Liver (tissue), 9 donors: ENCODE results near the gene KIF23. TPM values are rescaled to one million over a fixed set of nuclear protein-coding genes. Genes with fewer than 3 reads are reported as not detected.

Experiments
- DNase-seq: peaks from one replicate; pipeline ENCODE4 v3.0.0-alpha.2; 2017; ENCODE audit warnings: low spot score
- H3K27ac ChIP-seq, 2 donors: one replicate each; pipeline ENCODE4 v1.7.0; 2013; ENCODE audit warnings: inconsistent platforms in 2 of 2, low read length in 2 of 2, control low read depth in 1 of 2, low read depth in 1 of 2, mild to moderate bottlenecking in 1 of 2
- H3K27me3 ChIP-seq, 4 donors: one replicate each; pipeline versions ENCODE4 v1.6.1 to v1.7.0; 2013; ENCODE audit warnings: low read length in 3 of 4, inconsistent platforms in 1 of 4, mild to moderate bottlenecking in 1 of 4, moderate library complexity in 1 of 4; ENCODE audit not compliant: control insufficient read depth in 4 of 4, insufficient read depth in 4 of 4
- H3K36me3 ChIP-seq, 4 donors: one replicate each; pipeline versions ENCODE4 v1.6.1 to v1.7.0; 2013; ENCODE audit warnings: low read length in 3 of 4, mild to moderate bottlenecking in 3 of 4, low read depth in 1 of 4, moderate library complexity in 1 of 4; ENCODE audit not compliant: control insufficient read depth in 4 of 4, insufficient read depth in 3 of 4
- H3K4me1 ChIP-seq, 4 donors: one replicate each; pipeline versions ENCODE4 v1.6.1 to v1.7.0; 2013; ENCODE audit warnings: low read length in 3 of 4, mild to moderate bottlenecking in 3 of 4, moderate library complexity in 1 of 4; ENCODE audit not compliant: control insufficient read depth in 4 of 4, insufficient read depth in 4 of 4
- H3K4me3 ChIP-seq, 3 donors: one replicate each; pipeline versions ENCODE4 v1.6.1 to v1.7.0; 2013; ENCODE audit warnings: low read length in 3 of 3, control low read depth in 1 of 3, low read depth in 1 of 3, mild to moderate bottlenecking in 1 of 3
- H3K9ac ChIP-seq, 2 donors: one replicate each; pipeline ENCODE4 v1.7.0; 2013; ENCODE audit warnings: low read length in 2 of 2, mild to moderate bottlenecking in 2 of 2, moderate library complexity in 2 of 2, control low read depth in 1 of 2, low read depth in 1 of 2
- H3K9me3 ChIP-seq, 4 donors: one replicate each; pipeline versions ENCODE4 v1.6.1 to v1.7.0; 2013; ENCODE audit warnings: low read length in 3 of 4; ENCODE audit not compliant: control insufficient read depth in 4 of 4
- EGR1 ChIP-seq, 2 donors: IDR thresholded peaks; 2 replicates each; pipeline ENCODE4 v1.6.1; 2016 to 2018; ENCODE audit warnings: antibody characterized with exemption in 2 of 2, low read depth in 2 of 2
- FOXA1 ChIP-seq: IDR thresholded peaks from 2 replicates; pipeline ENCODE4 v1.6.1; 2016; ENCODE audit warnings: antibody characterized with exemption
- HNF4A ChIP-seq, 2 donors: conservative IDR thresholded peaks; 2 replicates each; pipeline ENCODE4 v1.6.1; 2016; ENCODE audit warnings: antibody characterized with exemption in 2 of 2, mild to moderate bottlenecking in 2 of 2
- JUND ChIP-seq, 2 donors: IDR thresholded peaks; 2 replicates each; pipeline ENCODE4 v1.6.1; 2016; ENCODE audit warnings: antibody characterized with exemption in 2 of 2
- NR2F2 ChIP-seq: IDR thresholded peaks from 2 replicates; pipeline ENCODE4 v1.6.1; 2016; ENCODE audit warnings: antibody characterized with exemption
- RAD21 ChIP-seq, 2 donors: IDR thresholded peaks; 2 replicates each; pipeline ENCODE4 v1.6.1; 2016; ENCODE audit warnings: antibody characterized with exemption in 2 of 2, mild to moderate bottlenecking in 2 of 2
- RXRA ChIP-seq, 2 donors: IDR thresholded peaks; 2 replicates each; pipeline ENCODE4 v1.6.1; 2017 to 2018; ENCODE audit warnings: antibody characterized with exemption in 2 of 2, mild to moderate bottlenecking in 1 of 2
- SP1 ChIP-seq: IDR thresholded peaks from 2 replicates; pipeline ENCODE4 v1.6.1; 2018; ENCODE audit warnings: antibody characterized with exemption, mild to moderate bottlenecking
- TAF1 ChIP-seq: conservative IDR thresholded peaks from 2 replicates; pipeline ENCODE4 v1.6.1; 2016; ENCODE audit warnings: antibody characterized with exemption, mild to moderate bottlenecking
- YY1 ChIP-seq: IDR thresholded peaks from 2 replicates; pipeline ENCODE4 v1.6.1; 2016; ENCODE audit warnings: antibody characterized with exemption, mild to moderate bottlenecking
- WGBS: extraction: QIAGEN DNeasy Blood & Tissue Kit; methylation state at CpG from one replicate; pipeline ENCODE4 v1.1.7; 2013; 5-methylcytosine and 5-hydroxymethylcytosine counted together
- polyA plus RNA-seq, 2 donors: library from polyadenylated mRNA; stranded (reverse) in 1 of 2; unstranded in 1 of 2; fragments of 200-250 nt in 1 of 2; fragments of >200 nt in 1 of 2; fragmentation: Nextera tagmentation in 1 of 2; extraction: Ambion mirVana in 1 of 2; gene quantifications; one replicate each; pipeline versions ENCODE4 v1.2.1 to v1.2.3, GENCODE V29; 2013 to 2015
- total RNA-seq, 2 donors: library from RNA; depleted of rRNA; stranded (reverse); fragments of >200 nt; gene quantifications; one replicate each; pipeline ENCODE4 v1.2.3, GENCODE V29; 2014
- TF ChIP-seq, protein P1 (sequence below): IDR thresholded peaks from 2 replicates; pipeline ENCODE4 v1.6.1; 2016; ENCODE audit warnings: antibody characterized with exemption
- TF ChIP-seq, protein P2 (sequence below): fragments of 150-350 bp; IDR thresholded peaks from 2 replicates; pipeline ENCODE4 v1.5.1; 2017; ENCODE audit warnings: improper control_type of control experiment, low read depth, low read length; ENCODE audit not compliant: missing input control
- TF ChIP-seq, protein P3 (sequence below): IDR thresholded peaks from 2 replicates; pipeline ENCODE4 v1.6.1; 2016; ENCODE audit warnings: antibody characterized with exemption, mild to moderate bottlenecking
- TF ChIP-seq, protein P4 (sequence below): IDR thresholded peaks from 2 replicates; pipeline ENCODE4 v1.6.1; 2016; ENCODE audit warnings: antibody characterized with exemption
- donor health status: healthy.
- donor health status: healthy.
- donor health status: healthy.
- donor health status: healthy.
- donor health status: healthy.

The KIF23 gene
- total and polyA plus RNA-seq, 4 donors: 0.25 to 32.8 (median 1.1) TPM

DNA sequence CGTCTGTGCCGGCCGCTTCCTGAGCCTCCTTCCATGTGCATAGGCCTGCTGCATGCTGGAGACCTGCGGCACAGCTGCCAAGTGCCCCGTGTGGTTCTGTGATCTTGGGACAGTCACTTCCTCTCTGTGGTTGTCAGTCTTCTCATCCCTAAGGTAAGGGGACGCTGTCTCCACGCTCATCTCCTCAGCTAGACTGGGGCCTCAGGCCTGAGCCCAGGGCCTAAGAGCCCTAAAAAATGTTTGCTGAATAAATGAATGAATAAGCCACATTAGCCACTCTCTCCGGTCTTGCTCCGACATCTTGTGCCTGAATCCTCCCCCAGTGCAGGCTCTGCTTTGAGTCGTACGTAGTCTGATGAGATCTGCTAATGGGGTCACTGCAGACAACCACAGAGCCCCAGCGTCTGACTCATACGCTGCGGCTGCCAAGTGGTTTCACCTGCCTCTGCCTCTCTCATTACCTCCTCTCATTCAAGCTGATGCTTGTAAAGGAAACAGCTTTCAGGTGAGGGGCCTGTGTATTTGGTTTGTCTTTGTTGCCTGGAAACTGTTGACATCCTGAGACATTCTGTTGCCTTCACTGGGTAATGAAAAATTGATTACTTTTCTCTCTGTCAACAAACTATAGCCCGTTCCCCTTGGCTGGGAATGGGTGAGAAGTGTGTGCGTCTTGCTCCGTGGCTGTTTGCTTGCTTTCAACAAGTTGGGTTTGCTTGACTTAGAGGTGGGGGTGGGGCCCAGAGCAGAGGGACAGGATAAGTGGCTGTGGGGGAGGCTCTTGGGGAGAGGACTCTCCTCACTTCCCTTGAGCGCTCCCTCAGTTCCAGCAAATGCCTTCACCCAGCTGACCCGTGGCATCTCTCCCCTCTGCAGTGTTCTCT lies 54.3 kb downstream of the KIF23 start:
- Histone ChIP-seq H3K27me3 (no peaks in the 10 kb centered on the region), H3K27ac (no peak overlapping the region), H3K9me3 (no peaks in the 10 kb centered on the region), H3K4me3 (no peak overlapping the region), H3K9ac (no peak overlapping the region), H3K36me3 (no peaks in the 10 kb centered on the region), H3K4me1 (peaks cover 0 to 3% (median 1%) of the 10 kb centered on the region in 4 donors)
- TF ChIP-seq RAD21 (IDR thresholded peaks at IDR 0.05) (no peak), YY1 (no peak), RXRA (IDR thresholded peaks at IDR 0.05) (no peak), JUND (IDR thresholded peaks at IDR 0.05) (no peak), SP1 (no peak)
- TF ChIP-seq, protein P1, sequence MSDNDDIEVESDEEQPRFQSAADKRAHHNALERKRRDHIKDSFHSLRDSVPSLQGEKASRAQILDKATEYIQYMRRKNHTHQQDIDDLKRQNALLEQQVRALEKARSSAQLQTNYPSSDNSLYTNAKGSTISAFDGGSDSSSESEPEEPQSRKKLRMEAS: no peak
- TF ChIP-seq, protein P2, sequence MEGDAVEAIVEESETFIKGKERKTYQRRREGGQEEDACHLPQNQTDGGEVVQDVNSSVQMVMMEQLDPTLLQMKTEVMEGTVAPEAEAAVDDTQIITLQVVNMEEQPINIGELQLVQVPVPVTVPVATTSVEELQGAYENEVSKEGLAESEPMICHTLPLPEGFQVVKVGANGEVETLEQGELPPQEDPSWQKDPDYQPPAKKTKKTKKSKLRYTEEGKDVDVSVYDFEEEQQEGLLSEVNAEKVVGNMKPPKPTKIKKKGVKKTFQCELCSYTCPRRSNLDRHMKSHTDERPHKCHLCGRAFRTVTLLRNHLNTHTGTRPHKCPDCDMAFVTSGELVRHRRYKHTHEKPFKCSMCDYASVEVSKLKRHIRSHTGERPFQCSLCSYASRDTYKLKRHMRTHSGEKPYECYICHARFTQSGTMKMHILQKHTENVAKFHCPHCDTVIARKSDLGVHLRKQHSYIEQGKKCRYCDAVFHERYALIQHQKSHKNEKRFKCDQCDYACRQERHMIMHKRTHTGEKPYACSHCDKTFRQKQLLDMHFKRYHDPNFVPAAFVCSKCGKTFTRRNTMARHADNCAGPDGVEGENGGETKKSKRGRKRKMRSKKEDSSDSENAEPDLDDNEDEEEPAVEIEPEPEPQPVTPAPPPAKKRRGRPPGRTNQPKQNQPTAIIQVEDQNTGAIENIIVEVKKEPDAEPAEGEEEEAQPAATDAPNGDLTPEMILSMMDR: no peak
- TF ChIP-seq, protein P3, sequence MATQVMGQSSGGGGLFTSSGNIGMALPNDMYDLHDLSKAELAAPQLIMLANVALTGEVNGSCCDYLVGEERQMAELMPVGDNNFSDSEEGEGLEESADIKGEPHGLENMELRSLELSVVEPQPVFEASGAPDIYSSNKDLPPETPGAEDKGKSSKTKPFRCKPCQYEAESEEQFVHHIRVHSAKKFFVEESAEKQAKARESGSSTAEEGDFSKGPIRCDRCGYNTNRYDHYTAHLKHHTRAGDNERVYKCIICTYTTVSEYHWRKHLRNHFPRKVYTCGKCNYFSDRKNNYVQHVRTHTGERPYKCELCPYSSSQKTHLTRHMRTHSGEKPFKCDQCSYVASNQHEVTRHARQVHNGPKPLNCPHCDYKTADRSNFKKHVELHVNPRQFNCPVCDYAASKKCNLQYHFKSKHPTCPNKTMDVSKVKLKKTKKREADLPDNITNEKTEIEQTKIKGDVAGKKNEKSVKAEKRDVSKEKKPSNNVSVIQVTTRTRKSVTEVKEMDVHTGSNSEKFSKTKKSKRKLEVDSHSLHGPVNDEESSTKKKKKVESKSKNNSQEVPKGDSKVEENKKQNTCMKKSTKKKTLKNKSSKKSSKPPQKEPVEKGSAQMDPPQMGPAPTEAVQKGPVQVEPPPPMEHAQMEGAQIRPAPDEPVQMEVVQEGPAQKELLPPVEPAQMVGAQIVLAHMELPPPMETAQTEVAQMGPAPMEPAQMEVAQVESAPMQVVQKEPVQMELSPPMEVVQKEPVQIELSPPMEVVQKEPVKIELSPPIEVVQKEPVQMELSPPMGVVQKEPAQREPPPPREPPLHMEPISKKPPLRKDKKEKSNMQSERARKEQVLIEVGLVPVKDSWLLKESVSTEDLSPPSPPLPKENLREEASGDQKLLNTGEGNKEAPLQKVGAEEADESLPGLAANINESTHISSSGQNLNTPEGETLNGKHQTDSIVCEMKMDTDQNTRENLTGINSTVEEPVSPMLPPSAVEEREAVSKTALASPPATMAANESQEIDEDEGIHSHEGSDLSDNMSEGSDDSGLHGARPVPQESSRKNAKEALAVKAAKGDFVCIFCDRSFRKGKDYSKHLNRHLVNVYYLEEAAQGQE: no peak
- no peak for DNase-seq
- 74% methylated on average over 19 of the region's 19 CpGs for WGBS

DNA sequence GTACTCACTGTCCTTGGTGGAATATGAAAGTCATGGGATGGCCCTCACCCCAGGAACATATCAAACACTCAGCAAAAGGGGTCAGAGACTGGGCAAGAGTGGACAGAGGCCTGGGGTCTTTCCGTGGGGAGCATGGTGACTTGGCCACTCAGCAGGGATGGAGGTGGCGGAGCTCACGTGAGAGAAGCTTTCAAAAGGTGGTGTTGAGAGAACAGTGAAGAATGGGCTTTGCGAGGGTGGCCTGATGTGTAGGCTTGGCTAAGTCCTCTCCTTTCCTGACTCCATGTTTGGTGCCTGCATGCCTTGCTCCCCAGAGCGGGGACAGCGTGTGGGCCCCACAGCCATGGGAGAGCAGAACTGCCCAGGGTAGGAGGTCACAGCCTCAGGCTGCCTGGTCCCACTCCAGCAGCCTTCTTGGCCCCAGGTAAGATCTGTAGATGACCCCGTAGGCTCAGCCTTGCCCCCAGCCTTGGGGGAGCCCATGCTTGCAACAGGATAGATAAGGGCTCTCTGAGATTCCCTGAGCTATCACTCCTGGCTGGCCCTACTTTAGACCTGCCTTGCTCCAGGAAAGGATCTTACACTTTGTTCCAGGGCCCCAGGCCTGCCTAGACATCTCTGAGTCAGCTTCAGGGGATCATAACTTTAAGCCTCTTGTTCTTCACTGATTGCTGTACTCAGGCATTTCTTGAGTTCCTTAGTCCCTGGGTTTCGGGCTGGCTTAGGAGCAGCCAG lies 55.5 kb downstream of the KIF23 start:
- DNase-seq: no peak
- Histone ChIP-seq H3K27ac (no peak overlapping the region), H3K4me3 (no peak overlapping the region), H3K27me3 (no peaks in the 10 kb centered on the region), H3K4me1 (no peaks in the 10 kb centered on the region), H3K36me3 (no peaks in the 10 kb centered on the region), H3K9ac (no peak overlapping the region), H3K9me3 (no peaks in the 10 kb centered on the region)
- TF ChIP-seq TAF1 (no peak), RXRA (IDR thresholded peaks at IDR 0.05) (no peak), HNF4A (conservative IDR thresholded peaks at IDR 0.05) (no peak), RAD21 (IDR thresholded peaks at IDR 0.05) (no peak), FOXA1 (no peak), EGR1 (IDR thresholded peaks at IDR 0.05; ENCODE audit: low read depth in 2 of 2) (no peak), NR2F2 (no peak), SP1 (no peak), JUND (IDR thresholded peaks at IDR 0.05) (no peak)
- TF ChIP-seq, protein P4, sequence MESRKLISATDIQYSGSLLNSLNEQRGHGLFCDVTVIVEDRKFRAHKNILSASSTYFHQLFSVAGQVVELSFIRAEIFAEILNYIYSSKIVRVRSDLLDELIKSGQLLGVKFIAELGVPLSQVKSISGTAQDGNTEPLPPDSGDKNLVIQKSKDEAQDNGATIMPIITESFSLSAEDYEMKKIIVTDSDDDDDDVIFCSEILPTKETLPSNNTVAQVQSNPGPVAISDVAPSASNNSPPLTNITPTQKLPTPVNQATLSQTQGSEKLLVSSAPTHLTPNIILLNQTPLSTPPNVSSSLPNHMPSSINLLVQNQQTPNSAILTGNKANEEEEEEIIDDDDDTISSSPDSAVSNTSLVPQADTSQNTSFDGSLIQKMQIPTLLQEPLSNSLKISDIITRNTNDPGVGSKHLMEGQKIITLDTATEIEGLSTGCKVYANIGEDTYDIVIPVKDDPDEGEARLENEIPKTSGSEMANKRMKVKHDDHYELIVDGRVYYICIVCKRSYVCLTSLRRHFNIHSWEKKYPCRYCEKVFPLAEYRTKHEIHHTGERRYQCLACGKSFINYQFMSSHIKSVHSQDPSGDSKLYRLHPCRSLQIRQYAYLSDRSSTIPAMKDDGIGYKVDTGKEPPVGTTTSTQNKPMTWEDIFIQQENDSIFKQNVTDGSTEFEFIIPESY: no peak
- TF ChIP-seq, protein P3: no peak
- TF ChIP-seq, protein P2: no peak
- WGBS: 97% methylated on average over 8 of the region's 8 CpGs
